Mucosa of descending colon (tissue), 3 donors: ENCODE data around the gene TTC13. TPM values are rescaled to one million over a fixed set of nuclear protein-coding genes. Genes with fewer than 3 reads are reported as not detected.
"Not testable (repeated sequence)": the region's sequence is repeated elsewhere in the genome, so short reads cannot be mapped to it uniquely, and the experiment has no call there.

Experiments
- ATAC-seq: fragments of 200-7000 bp; cut with Tn5 transposase; one replicate; pipeline ENCODE4 v1.9.1; 2020; ENCODE audit warnings: mild to moderate bottlenecking, moderate library complexity
- DNase-seq, 3 donors: peaks; one replicate each; pipeline ENCODE4 v3.0.0-alpha.2; 2020
- H3K36me3 ChIP-seq: fragments of 200-600 bp; one replicate; pipeline ENCODE4 v1.8.0; 2021; ENCODE audit warnings: low read depth, mild to moderate bottlenecking
- H3K4me1 ChIP-seq: fragments of 200-600 bp; one replicate; pipeline ENCODE4 v1.8.0; 2021; ENCODE audit warnings: low read depth, mild to moderate bottlenecking
- H3K4me3 ChIP-seq: fragments of 200-600 bp; one replicate; pipeline ENCODE4 v1.8.0; 2021; ENCODE audit warnings: mild to moderate bottlenecking
- H3K9me3 ChIP-seq: fragments of 200-600 bp; one replicate; pipeline ENCODE4 v1.8.0; 2021; ENCODE audit warnings: mild to moderate bottlenecking
- intact Hi-C, 2 donors: fragments of 100-400 bp; cut with DNase I in 1 of 2; cut with micrococcal nuclease in 1 of 2; formaldehyde crosslinking; loops; one replicate each; pipeline versions ENCODE4 v1.11.0 to v1.11.1; 2022; cut with DNase I, micrococcal nuclease
- total RNA-seq, 3 donors: library from RNA; stranded (reverse); fragmentation: NEBNext Ultra II Directional in 2 of 3; extraction: Animal tissue kit (Norgen Biotek cat#: 25700) in 2 of 3; gene quantifications; one replicate each; pipeline versions ENCODE4 v1.2.1 to v1.2.4, GENCODE V29; 2021 to 2023
- TF ChIP-seq, protein P1 (sequence below): fragments of 200-600 bp; IDR thresholded peaks from one replicate; pipeline ENCODE4 v1.8.0; 2022; ENCODE audit warnings: antibody characterized with exemption, mild to moderate bottlenecking
- donor health status: DM: no; HTN: no; CAD: no; lungs with moderate emphysema.
- donor health status: DM: no; HTN: no; CAD: no.
- donor health status: DM: no; HTN: yes; CAD: no.

Gene TTC13
- total RNA-seq, 3 donors from 2014 or later: 24.0 to 39.7 (median 28.4) TPM

DNA sequence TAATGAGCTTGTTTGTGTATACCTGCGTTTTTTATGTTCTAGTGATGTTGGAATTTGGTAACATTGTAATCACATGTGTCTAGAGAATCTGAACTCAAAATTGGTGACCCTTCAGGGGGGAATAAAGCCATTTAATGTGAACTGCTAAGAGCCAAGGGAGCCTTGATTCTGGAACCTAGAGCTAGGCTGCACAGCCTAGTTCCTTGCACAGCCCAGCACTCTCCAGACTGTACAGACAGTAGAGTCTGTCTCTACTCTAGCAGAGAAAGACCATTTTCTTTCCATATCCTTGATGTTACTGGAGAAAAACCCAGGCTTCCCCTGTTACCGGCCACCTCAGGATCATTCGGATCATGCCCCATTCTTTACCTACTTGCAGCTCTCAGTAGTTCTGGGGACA is 8.8 kb upstream of the TTC13 start:
- intact Hi-C loops: no loop called here
- no peaks in the 10 kb centered on the region for H3K9me3 ChIP-seq
- no peaks in the 10 kb centered on the region for H3K36me3 ChIP-seq
- DNase-seq (no peak), ATAC-seq (no peak)
- H3K4me1 ChIP-seq: peaks cover 19% of the 10 kb centered on the region
- TF ChIP-seq, protein P1, sequence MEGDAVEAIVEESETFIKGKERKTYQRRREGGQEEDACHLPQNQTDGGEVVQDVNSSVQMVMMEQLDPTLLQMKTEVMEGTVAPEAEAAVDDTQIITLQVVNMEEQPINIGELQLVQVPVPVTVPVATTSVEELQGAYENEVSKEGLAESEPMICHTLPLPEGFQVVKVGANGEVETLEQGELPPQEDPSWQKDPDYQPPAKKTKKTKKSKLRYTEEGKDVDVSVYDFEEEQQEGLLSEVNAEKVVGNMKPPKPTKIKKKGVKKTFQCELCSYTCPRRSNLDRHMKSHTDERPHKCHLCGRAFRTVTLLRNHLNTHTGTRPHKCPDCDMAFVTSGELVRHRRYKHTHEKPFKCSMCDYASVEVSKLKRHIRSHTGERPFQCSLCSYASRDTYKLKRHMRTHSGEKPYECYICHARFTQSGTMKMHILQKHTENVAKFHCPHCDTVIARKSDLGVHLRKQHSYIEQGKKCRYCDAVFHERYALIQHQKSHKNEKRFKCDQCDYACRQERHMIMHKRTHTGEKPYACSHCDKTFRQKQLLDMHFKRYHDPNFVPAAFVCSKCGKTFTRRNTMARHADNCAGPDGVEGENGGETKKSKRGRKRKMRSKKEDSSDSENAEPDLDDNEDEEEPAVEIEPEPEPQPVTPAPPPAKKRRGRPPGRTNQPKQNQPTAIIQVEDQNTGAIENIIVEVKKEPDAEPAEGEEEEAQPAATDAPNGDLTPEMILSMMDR: no peak
- H3K4me3 ChIP-seq: no peak overlapping the region

DNA sequence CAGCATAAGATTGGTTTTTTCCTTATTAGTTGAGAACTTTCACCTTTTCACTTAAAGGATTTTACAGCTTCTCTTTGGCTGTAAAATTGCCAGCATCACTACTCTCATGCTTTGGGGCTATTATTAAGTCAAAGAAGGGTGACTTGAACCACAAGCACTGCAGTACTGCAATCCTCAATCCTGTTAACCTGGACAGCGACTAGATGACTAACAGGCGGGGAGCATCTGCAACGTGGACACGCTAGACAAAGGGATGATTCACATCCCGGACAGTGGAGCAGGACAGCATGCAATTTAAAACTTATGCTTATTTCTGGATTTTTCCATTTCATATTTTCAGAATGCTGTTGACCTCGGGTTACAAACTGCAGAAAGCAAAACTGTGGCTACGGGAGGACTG is 8.3 kb upstream of the TTC13 start:
- ATAC-seq: peak; percentile 48
- no peaks in the 10 kb centered on the region for H3K9me3 ChIP-seq
- TF ChIP-seq, protein P1: no peak

DNA sequence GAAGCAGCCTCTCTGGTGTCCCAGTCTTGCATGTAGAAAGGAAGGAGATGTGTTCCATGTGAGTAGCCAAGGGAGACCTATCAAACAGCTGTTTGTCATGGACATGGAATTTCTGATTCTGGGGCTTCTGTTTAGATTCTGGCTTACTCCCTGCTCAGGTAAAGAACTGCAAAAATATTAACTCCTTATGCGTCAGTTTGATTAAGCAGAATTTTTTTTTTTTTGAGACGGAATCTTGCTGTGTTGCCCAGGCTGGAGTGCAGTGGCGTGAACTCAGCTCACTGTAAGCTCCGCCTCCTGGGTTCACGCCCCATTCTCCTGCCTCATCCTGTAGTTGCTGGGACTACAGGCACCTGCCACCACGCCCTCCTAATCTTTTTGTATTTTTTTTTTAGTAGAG is 7.0 kb upstream of the TTC13 start:
- no peaks in the 10 kb centered on the region for H3K9me3 ChIP-seq
- TF ChIP-seq, protein P1: no peak
- H3K4me1 ChIP-seq: peaks cover 19% of the 10 kb centered on the region
- no peaks in the 10 kb centered on the region for H3K36me3 ChIP-seq
- intact Hi-C loops: no loop called here
- peak; percentile 77 to 79 (median 78) for DNase-seq
- no peak overlapping the region for H3K4me3 ChIP-seq
- peak; percentile 79 for ATAC-seq

More for the DNA sequence above, 8.3 kb upstream of the TTC13 start:
- Histone ChIP-seq H3K36me3 (no peaks in the 10 kb centered on the region), H3K4me3 (no peak overlapping the region), H3K4me1 (peaks cover 19% of the 10 kb centered on the region)
- no peak for DNase-seq
- intact Hi-C loops: no loop called here

DNA sequence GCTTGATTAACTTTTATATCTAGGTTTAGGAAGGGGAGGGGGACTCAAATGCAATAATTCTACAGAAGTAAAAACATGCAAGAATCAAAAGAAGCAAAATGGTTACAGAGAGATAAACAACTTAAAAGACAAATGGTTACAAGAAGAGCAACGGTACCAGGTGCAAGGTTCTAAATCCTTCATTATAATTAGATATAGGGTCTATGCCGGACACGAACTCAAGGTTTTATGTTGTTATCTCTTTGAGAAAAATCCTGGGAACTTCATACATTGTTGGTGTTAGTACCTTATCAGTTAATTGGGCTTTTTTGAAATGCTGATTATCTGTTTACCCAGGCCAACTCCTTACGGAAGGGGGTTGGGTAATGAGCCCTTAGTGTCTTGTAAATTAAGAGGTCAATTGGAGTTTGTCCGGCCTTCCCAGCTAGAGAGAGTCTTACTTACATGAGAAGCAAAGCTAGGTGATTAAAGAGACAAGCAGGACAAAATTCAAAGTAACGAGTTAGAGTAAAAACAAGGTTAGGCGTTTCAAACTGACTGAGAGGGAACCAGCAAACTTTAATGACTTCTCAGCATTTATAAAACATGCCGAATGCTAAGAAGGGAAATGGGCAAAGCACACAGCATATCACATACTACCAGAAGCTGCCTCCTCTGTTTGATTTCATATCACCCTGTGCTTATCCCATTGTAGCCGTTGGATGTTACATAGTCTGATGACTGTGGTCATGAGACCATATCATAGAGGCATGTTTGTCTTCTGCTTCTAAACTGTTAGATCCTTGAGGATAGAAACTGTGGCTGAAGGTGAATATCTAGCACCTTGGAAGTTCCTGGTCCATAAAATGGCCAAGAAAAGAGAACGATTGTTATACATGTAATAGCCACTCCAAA is 6.2 kb upstream of the TTC13 start:
- DNase-seq (peak in 1 of 3 donors; percentile 48), ATAC-seq (peak; percentile 60)
- H3K4me3 ChIP-seq, H3K36me3 ChIP-seq, intact Hi-C loops, H3K9me3 ChIP-seq: not testable (repeated sequence)
- H3K4me1 ChIP-seq: peaks cover 26% of the 10 kb centered on the region

DNA sequence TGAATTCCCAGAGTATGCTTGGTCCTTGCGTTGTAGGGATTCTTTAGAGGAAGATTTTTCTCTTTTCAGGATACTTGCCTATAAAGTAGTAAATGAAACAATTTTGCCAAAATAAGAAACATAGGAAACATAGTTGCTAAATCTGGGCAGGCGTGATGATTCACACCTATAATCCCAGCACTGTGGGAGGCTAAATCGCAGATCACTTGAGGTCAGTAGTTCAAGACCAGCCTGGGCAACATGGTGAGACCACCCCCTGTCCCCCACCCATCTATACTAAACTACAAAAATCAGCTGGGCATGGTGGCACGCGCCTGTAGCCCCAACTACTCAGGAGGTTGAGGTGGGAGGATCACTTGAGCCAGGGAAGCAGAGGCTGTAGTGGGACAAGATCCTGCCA is 5.2 kb upstream of the TTC13 start:
- no peak overlapping the region for H3K4me3 ChIP-seq
- peaks cover 32% of the 10 kb centered on the region for H3K4me1 ChIP-seq
- intact Hi-C loops: no loop called here
- DNase-seq (no peak), ATAC-seq (no peak)
- H3K9me3 ChIP-seq: no peaks in the 10 kb centered on the region
- TF ChIP-seq, protein P1: no peak
- no peaks in the 10 kb centered on the region for H3K36me3 ChIP-seq

DNA sequence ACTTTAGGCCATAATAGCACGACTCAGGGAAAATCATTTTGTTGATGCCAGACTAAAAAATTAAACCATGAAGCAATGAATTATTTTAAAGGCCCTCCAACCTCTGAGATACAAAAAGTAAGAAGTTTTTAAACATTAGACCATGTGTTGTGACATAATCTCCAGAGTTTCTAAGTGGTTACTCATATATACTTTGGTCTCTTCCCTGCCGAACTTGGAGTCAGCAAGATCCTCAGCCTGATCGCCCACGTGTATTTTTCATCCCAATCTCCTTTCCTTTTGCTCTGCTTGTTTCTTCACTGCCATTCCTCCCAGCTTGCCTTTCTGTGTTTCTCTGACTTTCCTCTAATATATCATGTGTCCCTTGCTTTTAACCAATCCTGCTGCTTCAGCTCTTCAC is 4.0 kb upstream of the TTC13 start:
- Histone ChIP-seq H3K4me3 (no peak overlapping the region), H3K4me1 (peaks cover 32% of the 10 kb centered on the region), H3K9me3 (no peaks in the 10 kb centered on the region), H3K36me3 (no peaks in the 10 kb centered on the region)
- no peak for ATAC-seq
- TF ChIP-seq, protein P1: no peak
- intact Hi-C loops: no loop called here
- DNase-seq: no peak
